Measurements from ENCODE around the gene CLEC2L.

DNA sequence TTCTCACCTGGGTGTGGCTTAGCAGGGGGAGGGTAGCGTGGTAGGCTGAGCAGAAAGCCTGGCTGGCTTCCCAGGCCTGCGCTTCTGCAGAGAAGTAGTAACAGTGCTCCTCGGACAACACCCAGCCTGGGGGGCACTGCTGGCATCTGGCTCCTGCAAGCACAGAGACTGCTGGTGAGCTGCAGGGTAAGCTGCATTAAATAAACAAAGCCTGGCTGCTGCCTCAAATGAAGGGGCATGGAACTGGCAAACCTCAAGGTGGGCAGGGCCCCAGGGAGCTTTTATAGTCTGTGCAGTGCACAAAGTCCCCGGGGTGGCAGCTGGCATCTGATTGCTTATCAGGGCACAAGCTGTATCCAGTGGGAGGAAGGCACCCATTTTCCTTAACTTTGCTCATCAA, 43.9 kb upstream of the CLEC2L start:
- TF ChIP-seq EZH2 (IDR thresholded peaks at IDR 0.05; ENCODE audit: borderline replicate concordance, low read depth, low read length, severe bottlenecking) = no peak
- TF ChIP-seq, protein P1, sequence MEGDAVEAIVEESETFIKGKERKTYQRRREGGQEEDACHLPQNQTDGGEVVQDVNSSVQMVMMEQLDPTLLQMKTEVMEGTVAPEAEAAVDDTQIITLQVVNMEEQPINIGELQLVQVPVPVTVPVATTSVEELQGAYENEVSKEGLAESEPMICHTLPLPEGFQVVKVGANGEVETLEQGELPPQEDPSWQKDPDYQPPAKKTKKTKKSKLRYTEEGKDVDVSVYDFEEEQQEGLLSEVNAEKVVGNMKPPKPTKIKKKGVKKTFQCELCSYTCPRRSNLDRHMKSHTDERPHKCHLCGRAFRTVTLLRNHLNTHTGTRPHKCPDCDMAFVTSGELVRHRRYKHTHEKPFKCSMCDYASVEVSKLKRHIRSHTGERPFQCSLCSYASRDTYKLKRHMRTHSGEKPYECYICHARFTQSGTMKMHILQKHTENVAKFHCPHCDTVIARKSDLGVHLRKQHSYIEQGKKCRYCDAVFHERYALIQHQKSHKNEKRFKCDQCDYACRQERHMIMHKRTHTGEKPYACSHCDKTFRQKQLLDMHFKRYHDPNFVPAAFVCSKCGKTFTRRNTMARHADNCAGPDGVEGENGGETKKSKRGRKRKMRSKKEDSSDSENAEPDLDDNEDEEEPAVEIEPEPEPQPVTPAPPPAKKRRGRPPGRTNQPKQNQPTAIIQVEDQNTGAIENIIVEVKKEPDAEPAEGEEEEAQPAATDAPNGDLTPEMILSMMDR (IDR thresholded peaks at IDR 0.05; ENCODE audit: borderline replicate concordance, extremely low read depth, low read length, poor library complexity, severe bottlenecking) = no peak

Data from DND-41 (cell line).